Measurements from ENCODE around the gene SLC39A11.

DNA sequence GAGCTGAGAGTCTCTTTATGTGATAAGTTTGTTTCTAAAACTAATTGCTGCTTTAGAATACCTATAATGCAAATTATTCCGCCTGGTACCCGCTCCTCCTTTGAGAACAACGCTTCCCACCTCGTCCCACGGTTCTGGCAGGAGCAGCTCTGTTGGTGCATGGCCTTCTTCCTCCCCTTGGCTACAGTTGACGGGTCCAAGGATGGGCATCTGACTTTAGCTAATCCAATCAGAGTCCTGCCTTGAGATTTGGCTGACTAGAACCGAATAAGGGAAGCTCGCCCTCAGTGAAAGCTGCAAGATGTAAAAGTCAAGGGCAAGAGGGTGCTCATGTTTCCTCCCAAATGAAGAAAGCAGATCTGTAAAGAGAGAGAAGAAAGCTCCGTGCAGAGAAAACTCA, 481.3 kb downstream of the SLC39A11 start:
- TF ChIP-seq, protein P1, sequence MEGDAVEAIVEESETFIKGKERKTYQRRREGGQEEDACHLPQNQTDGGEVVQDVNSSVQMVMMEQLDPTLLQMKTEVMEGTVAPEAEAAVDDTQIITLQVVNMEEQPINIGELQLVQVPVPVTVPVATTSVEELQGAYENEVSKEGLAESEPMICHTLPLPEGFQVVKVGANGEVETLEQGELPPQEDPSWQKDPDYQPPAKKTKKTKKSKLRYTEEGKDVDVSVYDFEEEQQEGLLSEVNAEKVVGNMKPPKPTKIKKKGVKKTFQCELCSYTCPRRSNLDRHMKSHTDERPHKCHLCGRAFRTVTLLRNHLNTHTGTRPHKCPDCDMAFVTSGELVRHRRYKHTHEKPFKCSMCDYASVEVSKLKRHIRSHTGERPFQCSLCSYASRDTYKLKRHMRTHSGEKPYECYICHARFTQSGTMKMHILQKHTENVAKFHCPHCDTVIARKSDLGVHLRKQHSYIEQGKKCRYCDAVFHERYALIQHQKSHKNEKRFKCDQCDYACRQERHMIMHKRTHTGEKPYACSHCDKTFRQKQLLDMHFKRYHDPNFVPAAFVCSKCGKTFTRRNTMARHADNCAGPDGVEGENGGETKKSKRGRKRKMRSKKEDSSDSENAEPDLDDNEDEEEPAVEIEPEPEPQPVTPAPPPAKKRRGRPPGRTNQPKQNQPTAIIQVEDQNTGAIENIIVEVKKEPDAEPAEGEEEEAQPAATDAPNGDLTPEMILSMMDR (IDR thresholded peaks at IDR 0.05) = no peak
- no peak for TF ChIP-seq POLR2A (IDR thresholded peaks at IDR 0.05)
